ENCODE results near the gene PRM3. TPM values are rescaled to one million over a fixed set of nuclear protein-coding genes. Genes with fewer than 3 reads are reported as not detected.
A peak's percentile ranks its signal among the peaks of the same experiment; 100 is the strongest.

Gene PRM3
- total RNA-seq, 4 donors from 2014 or later: not detected

DNA sequence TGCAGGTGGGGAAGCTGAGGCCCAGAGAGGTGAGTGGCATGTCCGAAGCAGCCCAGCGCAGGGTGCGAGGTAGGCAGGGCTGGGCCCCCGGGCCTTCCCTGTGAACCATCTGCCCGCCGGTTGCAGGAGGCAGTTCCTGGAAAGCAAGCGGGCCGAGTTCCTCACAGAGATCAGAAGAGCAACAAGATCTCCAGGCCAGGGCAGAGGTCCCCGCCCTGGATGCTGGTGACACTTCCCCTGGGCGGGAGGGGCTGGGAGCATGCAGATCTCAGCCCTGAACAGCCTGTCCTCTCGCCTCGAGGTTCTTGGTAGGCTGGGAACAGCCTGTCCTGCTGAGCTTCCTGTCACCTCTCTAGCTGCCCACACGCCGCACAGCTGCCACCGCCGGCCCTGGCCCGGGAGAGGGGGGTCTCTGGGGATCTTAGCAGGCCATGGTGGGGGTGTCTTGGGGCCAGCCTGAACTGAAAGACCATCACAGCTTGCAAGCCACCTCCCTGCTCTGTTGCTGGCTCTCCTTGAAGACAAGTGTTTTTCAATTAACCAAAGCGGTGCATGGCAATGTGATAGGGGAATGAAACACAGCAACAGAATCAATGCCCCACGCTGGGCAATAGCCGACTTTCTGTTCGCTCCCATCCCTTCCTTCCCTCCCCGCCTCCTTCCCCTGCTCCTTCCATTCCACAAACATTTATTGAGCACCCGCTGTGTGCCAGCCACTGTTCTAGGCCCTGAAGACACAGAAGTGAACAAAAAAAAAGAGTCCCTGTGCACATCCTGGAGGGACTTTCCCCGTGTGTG lies 49.1 kb downstream of the PRM3 start:
- in situ Hi-C loops (cut with MboI; ENCODE audit: low sequenced_read_pairs in 4 of 4): no loop called here
- ATAC-seq: peak; percentile 96 to 98

More for the DNA sequence above, 49.1 kb downstream of the PRM3 start:
- DNase-seq: peak; percentile 93
- Histone ChIP-seq H3K36me3 (no peaks in the 10 kb centered on the region), H3K27ac (peak overlapping the region; percentile 55 to 82 (median 78)), H3K27me3 (no peaks in the 10 kb centered on the region), H3K4me1 (peaks cover 15 to 24% of the 10 kb centered on the region in 2 donors), H3K9me3 (no peaks in the 10 kb centered on the region), H3K4me3 (no peak overlapping the region)
- TF ChIP-seq, protein P1, sequence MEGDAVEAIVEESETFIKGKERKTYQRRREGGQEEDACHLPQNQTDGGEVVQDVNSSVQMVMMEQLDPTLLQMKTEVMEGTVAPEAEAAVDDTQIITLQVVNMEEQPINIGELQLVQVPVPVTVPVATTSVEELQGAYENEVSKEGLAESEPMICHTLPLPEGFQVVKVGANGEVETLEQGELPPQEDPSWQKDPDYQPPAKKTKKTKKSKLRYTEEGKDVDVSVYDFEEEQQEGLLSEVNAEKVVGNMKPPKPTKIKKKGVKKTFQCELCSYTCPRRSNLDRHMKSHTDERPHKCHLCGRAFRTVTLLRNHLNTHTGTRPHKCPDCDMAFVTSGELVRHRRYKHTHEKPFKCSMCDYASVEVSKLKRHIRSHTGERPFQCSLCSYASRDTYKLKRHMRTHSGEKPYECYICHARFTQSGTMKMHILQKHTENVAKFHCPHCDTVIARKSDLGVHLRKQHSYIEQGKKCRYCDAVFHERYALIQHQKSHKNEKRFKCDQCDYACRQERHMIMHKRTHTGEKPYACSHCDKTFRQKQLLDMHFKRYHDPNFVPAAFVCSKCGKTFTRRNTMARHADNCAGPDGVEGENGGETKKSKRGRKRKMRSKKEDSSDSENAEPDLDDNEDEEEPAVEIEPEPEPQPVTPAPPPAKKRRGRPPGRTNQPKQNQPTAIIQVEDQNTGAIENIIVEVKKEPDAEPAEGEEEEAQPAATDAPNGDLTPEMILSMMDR (IDR thresholded peaks at IDR 0.05 in 4 of 5, conservative IDR thresholded peaks at IDR 0.05 in 1 of 5): no peak
- TF ChIP-seq POLR2A (IDR thresholded peaks at IDR 0.05): peak; percentile 34 to 45
- intact Hi-C loops (cut with DNase I; ENCODE audit: low total_unique reads): loop anchor here (1.0 to 5.0 kb wide), 3 partner anchors 31 to 89 kb away; no protein-coding TSS in a partner anchor

Small RNA genes within 50 kb of the gene (microRNA-seq; reads per million reads assigned to microRNA genes)
- 0 reads per million in 2 donors for gene MIR548H2 (ENCODE audit: borderline replicate concordance in 2 of 2)

Other genes starting within 250 kb of the PRM3 start
- gene SOCS1, start 17.4 kb downstream of the PRM3 start, total RNA-seq: 1 to 10 TPM; 1.1 to 5.5 (median 3.1) TPM
- gene TNP2, start 4.3 kb downstream of the PRM3 start, total RNA-seq: not detected
- not detected for gene PRM2, start 2.9 kb upstream of the PRM3 start, total RNA-seq
- gene PRM1, start 7.7 kb upstream of the PRM3 start, total RNA-seq: not detected
- gene RMI2, start 71.8 kb upstream of the PRM3 start, total RNA-seq: under 1 TPM in 2 of 4 donors, not detected in 2; 0.44 to 0.49 TPM